GM10847 (cell line): ENCODE data around the gene UTP14A.

Experiments
- POLR2A ChIP-seq: IDR thresholded peaks from 2 replicates; pipeline ENCODE4 v1.6.1; 2011; ENCODE audit not compliant: insufficient read length; ENCODE audit errors: extremely low read depth

Gene UTP14A

GRCh38 chrX:129963729-129964128 is 57.8 kb downstream of the UTP14A start:
- TF ChIP-seq POLR2A: no peak

GRCh38 chrX:129965166-129965565 is 59.2 kb downstream of the UTP14A start:
- no peak for TF ChIP-seq POLR2A

GRCh38 chrX:129968968-129969367 is 63.0 kb downstream of the UTP14A start:
- TF ChIP-seq POLR2A: no peak

- TF ChIP-seq POLR2A: no peak
These were observed 70.5 kb downstream of the UTP14A start for GRCh38 chrX:129976441-129976840.
